Measurements from ENCODE around the gene STYXL1.

DNA sequence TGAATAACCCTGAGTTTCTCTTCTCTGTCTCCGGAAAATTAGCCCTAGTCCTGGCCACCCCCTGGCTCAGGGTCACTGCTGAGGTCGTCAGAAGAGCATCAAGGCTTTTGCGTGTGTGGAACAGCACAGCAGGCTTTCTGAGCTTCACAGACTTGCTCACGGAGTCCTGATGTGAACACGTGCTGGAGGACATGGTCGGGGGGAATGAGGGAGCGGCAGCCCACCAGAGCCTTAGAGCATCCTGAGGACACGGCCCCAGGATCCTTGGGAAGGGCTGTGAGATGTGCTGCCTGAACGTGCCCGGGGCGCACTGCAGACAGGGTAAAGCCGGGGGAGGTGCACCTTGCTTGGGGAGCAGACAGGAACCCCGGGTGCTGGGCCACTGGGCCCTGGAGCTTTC lies 82.2 kb downstream of the STYXL1 start:
- TF ChIP-seq, protein P1, sequence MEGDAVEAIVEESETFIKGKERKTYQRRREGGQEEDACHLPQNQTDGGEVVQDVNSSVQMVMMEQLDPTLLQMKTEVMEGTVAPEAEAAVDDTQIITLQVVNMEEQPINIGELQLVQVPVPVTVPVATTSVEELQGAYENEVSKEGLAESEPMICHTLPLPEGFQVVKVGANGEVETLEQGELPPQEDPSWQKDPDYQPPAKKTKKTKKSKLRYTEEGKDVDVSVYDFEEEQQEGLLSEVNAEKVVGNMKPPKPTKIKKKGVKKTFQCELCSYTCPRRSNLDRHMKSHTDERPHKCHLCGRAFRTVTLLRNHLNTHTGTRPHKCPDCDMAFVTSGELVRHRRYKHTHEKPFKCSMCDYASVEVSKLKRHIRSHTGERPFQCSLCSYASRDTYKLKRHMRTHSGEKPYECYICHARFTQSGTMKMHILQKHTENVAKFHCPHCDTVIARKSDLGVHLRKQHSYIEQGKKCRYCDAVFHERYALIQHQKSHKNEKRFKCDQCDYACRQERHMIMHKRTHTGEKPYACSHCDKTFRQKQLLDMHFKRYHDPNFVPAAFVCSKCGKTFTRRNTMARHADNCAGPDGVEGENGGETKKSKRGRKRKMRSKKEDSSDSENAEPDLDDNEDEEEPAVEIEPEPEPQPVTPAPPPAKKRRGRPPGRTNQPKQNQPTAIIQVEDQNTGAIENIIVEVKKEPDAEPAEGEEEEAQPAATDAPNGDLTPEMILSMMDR (conservative IDR thresholded peaks at IDR 0.05 in 1 of 2, IDR thresholded peaks at IDR 0.05 in 1 of 2; ENCODE audit: low read depth in 1 of 2, low read length in 2 of 2): no peak
- no peak for TF ChIP-seq EZH2 (IDR thresholded peaks at IDR 0.05; ENCODE audit: low read length, missing control alignments)

Measured in fibroblast of lung (primary cell).